HG03045 (cell line): ENCODE results near the gene PRR18.
"Not testable (repeated sequence)": the region's sequence is repeated elsewhere in the genome, so short reads cannot be mapped to it uniquely, and the experiment has no call there.

Source experiments
- ATAC-seq: cut with Tn5 transposase; IDR thresholded peaks from one replicate; pipeline ENCODE4 v1.9.1; 2021; ENCODE audit warnings: mild to moderate bottlenecking, moderate library complexity; ENCODE audit not compliant: unreplicated experiment

Gene PRR18

GRCh38 chr6:166308033-166308768, at the start of gene PRR18:
Gene PRR18 (minus strand): TSS chr6:166308392. CDS start chr6:166308142, 250 bp downstream.
- peak; percentile 50 for ATAC-seq

- ATAC-seq, result no peak
Observed at GRCh38 chr6:166355552-166355951, 47.4 kb upstream of the PRR18 start.

GRCh38 chr6:166354965-166355364, 46.8 kb upstream of the PRR18 start:
- no peak for ATAC-seq

GRCh38 chr6:166354143-166354542, 46.0 kb upstream of the PRR18 start:
- ATAC-seq, result no peak

- ATAC-seq, result no peak
Observed at GRCh38 chr6:166353507-166353906, 45.3 kb upstream of the PRR18 start.

- no peak for ATAC-seq
Observed at GRCh38 chr6:166352923-166353322, 44.7 kb upstream of the PRR18 start.

GRCh38 chr6:166351715-166352285, 43.6 kb upstream of the PRR18 start:
- ATAC-seq, result peak; percentile 96

- no peak for ATAC-seq
Observed at GRCh38 chr6:166348305-166348949, 40.2 kb upstream of the PRR18 start.

- no peak for ATAC-seq
Observed at GRCh38 chr6:166346965-166347364, 38.8 kb upstream of the PRR18 start.

GRCh38 chr6:166346449-166346848, 38.3 kb upstream of the PRR18 start:
- ATAC-seq, result no peak

GRCh38 chr6:166345672-166346071, 37.5 kb upstream of the PRR18 start:
- not testable (repeated sequence) for ATAC-seq

- not testable (repeated sequence) for ATAC-seq
Observed at GRCh38 chr6:166344921-166345320, 36.7 kb upstream of the PRR18 start.

GRCh38 chr6:166344240-166344639, 36.0 kb upstream of the PRR18 start:
- no peak for ATAC-seq

GRCh38 chr6:166343150-166343487, 34.9 kb upstream of the PRR18 start:
- ATAC-seq, result peak; percentile 11

GRCh38 chr6:166342349-166343149, 34.4 kb upstream of the PRR18 start, which contains the start of gene SFT2D1:
Gene SFT2D1 (minus strand): TSS chr6:166342545. CDS start chr6:166342481, 64 bp downstream.
- ATAC-seq, result peak; percentile 96

- ATAC-seq, result no peak
Observed at GRCh38 chr6:166341977-166342348, 33.8 kb upstream of the PRR18 start.

- ATAC-seq, result no peak
Observed at GRCh38 chr6:166341464-166341863, 33.3 kb upstream of the PRR18 start.

GRCh38 chr6:166338854-166339253, 30.7 kb upstream of the PRR18 start:
- ATAC-seq, result no peak

GRCh38 chr6:166336847-166337246, 28.7 kb upstream of the PRR18 start:
- ATAC-seq, result no peak

- ATAC-seq, result peak; percentile 59
Observed at GRCh38 chr6:166335378-166336302, 27.4 kb upstream of the PRR18 start.
